Testis (tissue), 3 donors: ENCODE data around the gene CNTFR. TPM values are rescaled to one million over a fixed set of nuclear protein-coding genes. Genes with fewer than 3 reads are reported as not detected.

Experiments used
- DNase-seq: peaks from one replicate; pipeline ENCODE4 v3.0.0-alpha.2; 2019
- H3K27ac ChIP-seq, 2 donors: fragments of 200-600 bp; sonication (generic); one replicate each; pipeline ENCODE4 v1.5.1; 2019
- H3K27me3 ChIP-seq: fragments of 200-600 bp; sonication (generic); one replicate; pipeline ENCODE4 v1.5.1; 2019
- H3K36me3 ChIP-seq: fragments of 200-600 bp; sonication (generic); one replicate; pipeline ENCODE4 v1.5.1; 2017; ENCODE audit warnings: low read depth; ENCODE audit errors: missing control alignments
- H3K4me1 ChIP-seq: fragments of 200-600 bp; sonication (generic); one replicate; pipeline ENCODE4 v1.5.1; 2019
- H3K4me3 ChIP-seq, 2 donors: fragments of 200-600 bp; sonication (generic); one replicate each; pipeline ENCODE4 v1.5.1; 2017 to 2019
- H3K9me3 ChIP-seq: fragments of 200-600 bp; sonication (generic); one replicate; pipeline ENCODE4 v1.5.1; 2017
- POLR2A ChIP-seq: fragments of 450-650 bp; IDR thresholded peaks from one replicate; pipeline ENCODE4 v1.6.1; 2017; ENCODE audit warnings: antibody characterized with exemption, mild to moderate bottlenecking, moderate library complexity
- WGBS, 2 donors: methylation state at CpG; one replicate each; pipeline ENCODE4 v1.1.5; 2018; 5-methylcytosine and 5-hydroxymethylcytosine counted together
- intact Hi-C: fragments of 100-400 bp; cut with DNase I; formaldehyde crosslinking; loops from one replicate; pipeline ENCODE4 v1.15.1; 2023; ENCODE audit warnings: low total_unique reads
- polyA plus RNA-seq: library from polyadenylated mRNA; stranded (reverse); fragments of 350-450 nt; fragmentation: Illumina TruSeq; extraction: RNeasy Lipid Tissue Mini Kit (QIAGEN cat#74804); gene quantifications from one replicate; pipeline ENCODE4 v1.2.3, GENCODE V29; 2014; ENCODE audit warnings: low read depth, low replicate concordance; ENCODE audit not compliant: insufficient read depth
- total RNA-seq, 2 donors: library from RNA; depleted of rRNA; stranded (reverse); fragments of >200 nt; gene quantifications; one replicate each; pipeline ENCODE4 v1.2.3, GENCODE V29; 2016
- TF ChIP-seq, protein P1 (sequence below), 3 experiments: fragments of 450-650 bp in 2 of 3; fragments of 200-600 bp in 1 of 3; sonication (generic) in 1 of 3; IDR thresholded peaks; one replicate each; pipeline ENCODE4 v1.5.1; 2016 to 2019; ENCODE audit warnings: antibody characterized with exemption in 3 of 3, mild to moderate bottlenecking in 2 of 3, moderate library complexity in 1 of 3

The CNTFR gene
- total and polyA plus RNA-seq, 3 donors from 2014 or later, result 11.8 to 16.0 (median 16.0) TPM

GRCh38 chr9:34579104-34579807 lies 10.3 kb downstream of the CNTFR start:
- Histone ChIP-seq H3K4me3 (no peak overlapping the region), H3K9me3 (no peaks in the 10 kb centered on the region), H3K27me3 (no peaks in the 10 kb centered on the region), H3K4me1 (peaks cover 9% of the 10 kb centered on the region), H3K27ac (no peak overlapping the region), H3K36me3 (no peaks in the 10 kb centered on the region)
- no peak for DNase-seq
- intact Hi-C loops, result no loop called here
- TF ChIP-seq POLR2A, result no peak
- TF ChIP-seq, protein P1, sequence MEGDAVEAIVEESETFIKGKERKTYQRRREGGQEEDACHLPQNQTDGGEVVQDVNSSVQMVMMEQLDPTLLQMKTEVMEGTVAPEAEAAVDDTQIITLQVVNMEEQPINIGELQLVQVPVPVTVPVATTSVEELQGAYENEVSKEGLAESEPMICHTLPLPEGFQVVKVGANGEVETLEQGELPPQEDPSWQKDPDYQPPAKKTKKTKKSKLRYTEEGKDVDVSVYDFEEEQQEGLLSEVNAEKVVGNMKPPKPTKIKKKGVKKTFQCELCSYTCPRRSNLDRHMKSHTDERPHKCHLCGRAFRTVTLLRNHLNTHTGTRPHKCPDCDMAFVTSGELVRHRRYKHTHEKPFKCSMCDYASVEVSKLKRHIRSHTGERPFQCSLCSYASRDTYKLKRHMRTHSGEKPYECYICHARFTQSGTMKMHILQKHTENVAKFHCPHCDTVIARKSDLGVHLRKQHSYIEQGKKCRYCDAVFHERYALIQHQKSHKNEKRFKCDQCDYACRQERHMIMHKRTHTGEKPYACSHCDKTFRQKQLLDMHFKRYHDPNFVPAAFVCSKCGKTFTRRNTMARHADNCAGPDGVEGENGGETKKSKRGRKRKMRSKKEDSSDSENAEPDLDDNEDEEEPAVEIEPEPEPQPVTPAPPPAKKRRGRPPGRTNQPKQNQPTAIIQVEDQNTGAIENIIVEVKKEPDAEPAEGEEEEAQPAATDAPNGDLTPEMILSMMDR (IDR thresholded peaks at IDR 0.05), result no peak
- 34% methylated on average over 17 of the region's 17 CpGs for WGBS, 2 donors

GRCh38 chr9:34578241-34579103 lies 11.1 kb downstream of the CNTFR start:
- no peak for DNase-seq

DNA sequence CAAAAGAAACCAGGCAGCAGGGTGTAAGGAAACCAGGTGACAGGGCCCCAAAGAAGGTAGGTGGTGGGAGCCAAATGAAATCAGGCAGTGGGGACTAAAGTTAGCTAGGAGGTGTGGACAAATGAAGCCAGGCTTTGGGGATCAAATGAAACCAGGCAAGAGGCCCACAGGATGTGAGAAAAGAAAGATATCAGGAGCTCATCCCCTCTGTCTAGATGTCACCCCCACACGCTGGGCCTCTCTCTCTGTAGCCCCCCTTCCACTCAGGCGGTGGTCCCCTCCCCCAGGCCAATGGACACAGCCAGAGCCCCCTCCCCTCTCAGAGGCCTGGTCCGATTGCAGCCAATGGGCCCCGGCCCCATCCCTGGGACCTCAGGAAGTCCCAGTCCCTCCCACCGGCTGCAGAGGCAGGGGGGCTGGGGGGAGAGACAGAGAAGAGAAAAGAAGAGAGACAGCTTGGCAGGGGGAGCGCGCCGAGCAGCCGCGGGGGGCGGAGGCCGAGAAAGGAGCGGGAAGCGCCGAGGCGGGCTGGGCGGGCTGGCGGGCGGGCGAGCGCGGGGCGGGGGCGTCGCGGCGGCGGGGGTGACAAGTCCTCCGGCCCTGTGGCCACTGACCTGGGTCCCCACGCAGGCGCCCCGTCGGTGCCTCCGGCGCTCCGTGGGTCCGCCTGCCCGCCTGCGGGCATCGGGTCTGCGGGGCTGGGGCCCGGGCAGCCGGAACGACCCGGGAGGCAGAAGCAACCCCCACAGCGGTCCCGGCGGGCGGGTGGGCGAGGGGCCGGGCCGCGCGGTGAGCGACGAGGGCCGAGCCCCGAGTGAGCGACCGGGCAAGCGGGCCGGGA lies 11.9 kb downstream of the CNTFR start:
- H3K9me3 ChIP-seq, result no peaks in the 10 kb centered on the region
- peaks cover 9% of the 10 kb centered on the region for H3K4me1 ChIP-seq
- no peak for DNase-seq
- TF ChIP-seq POLR2A, result no peak
- TF ChIP-seq, protein P1 (IDR thresholded peaks at IDR 0.05), result no peak
- intact Hi-C loops, result no loop called here
- H3K36me3 ChIP-seq, result no peaks in the 10 kb centered on the region
- no peak overlapping the region for H3K27ac ChIP-seq
- WGBS, 2 donors, result 0 to 5% methylated on average over 17 to 36 of the region's 62 CpGs
- no peaks in the 10 kb centered on the region for H3K27me3 ChIP-seq
- peak overlapping the region in 1 of 2 donors; percentile 46 for H3K4me3 ChIP-seq

More at GRCh38 chr9:34578241-34579103, 11.1 kb downstream of the CNTFR start:
- H3K36me3 ChIP-seq, result no peaks in the 10 kb centered on the region
- peaks cover 9% of the 10 kb centered on the region for H3K4me1 ChIP-seq
- no peaks in the 10 kb centered on the region for H3K27me3 ChIP-seq
- peak overlapping the region in 1 of 2 donors; percentile 46 for H3K4me3 ChIP-seq
- H3K27ac ChIP-seq, result no peak overlapping the region
- TF ChIP-seq POLR2A, result no peak
- TF ChIP-seq, protein P1 (IDR thresholded peaks at IDR 0.05), result no peak
- H3K9me3 ChIP-seq, result no peaks in the 10 kb centered on the region
- WGBS, 2 donors, result 30% methylated on average over 18 to 28 of the region's 28 CpGs
- intact Hi-C loops, result no loop called here

- no peaks in the 10 kb centered on the region for H3K36me3 ChIP-seq
- peak; percentile 79 for DNase-seq
- H3K27ac ChIP-seq, result no peak overlapping the region
- peaks cover 9% of the 10 kb centered on the region for H3K4me1 ChIP-seq
- no peak overlapping the region for H3K4me3 ChIP-seq
- no peaks in the 10 kb centered on the region for H3K9me3 ChIP-seq
- H3K27me3 ChIP-seq, result no peaks in the 10 kb centered on the region
- WGBS, 2 donors, result 47 to 56% methylated on average over 8 to 14 of the region's 14 CpGs
- intact Hi-C loops, result no loop called here
- no peak for TF ChIP-seq POLR2A
- TF ChIP-seq, protein P1 (IDR thresholded peaks at IDR 0.05), result no peak
These were observed 12.7 kb downstream of the CNTFR start for GRCh38 chr9:34576597-34577399.
